DMS 273 (cell line): ENCODE results near the gene ARHGAP6.
A peak's percentile ranks its signal among the peaks of the same experiment; 100 is the strongest.

Experiments
- DNase-seq: peaks from one replicate; lab custom pipeline; 2025; ENCODE audit not compliant: unreplicated experiment; lab: John Stamatoyannopoulos, UW

ARHGAP6 gene

DNA sequence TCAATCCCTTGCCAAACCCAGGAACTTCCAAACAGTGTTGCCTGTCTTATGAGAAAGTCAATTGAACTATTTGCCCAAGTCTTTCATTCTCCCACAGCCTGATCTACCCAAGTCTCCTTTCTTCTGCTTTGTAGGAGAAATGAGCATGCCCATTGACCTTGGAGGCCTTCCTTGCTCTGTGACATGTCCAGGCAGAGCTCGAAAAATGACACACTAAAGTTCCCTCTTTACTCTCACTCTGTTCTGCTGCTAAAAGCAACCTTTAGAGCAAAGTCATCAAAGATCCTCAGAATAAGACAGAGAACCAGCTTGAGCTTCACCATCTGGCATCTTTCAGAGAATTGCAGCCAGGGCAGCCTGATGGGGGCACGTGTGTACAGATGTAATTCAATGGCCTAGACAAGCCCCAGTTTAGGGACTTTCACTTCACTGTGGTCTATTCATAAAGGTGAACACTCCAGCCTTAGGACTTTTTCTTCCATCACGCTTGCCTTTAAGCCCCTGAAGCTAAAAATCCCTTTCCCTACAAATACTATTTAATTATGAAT, 236.1 kb downstream of the ARHGAP6 start:
- DNase-seq = peak; percentile 55

DNA sequence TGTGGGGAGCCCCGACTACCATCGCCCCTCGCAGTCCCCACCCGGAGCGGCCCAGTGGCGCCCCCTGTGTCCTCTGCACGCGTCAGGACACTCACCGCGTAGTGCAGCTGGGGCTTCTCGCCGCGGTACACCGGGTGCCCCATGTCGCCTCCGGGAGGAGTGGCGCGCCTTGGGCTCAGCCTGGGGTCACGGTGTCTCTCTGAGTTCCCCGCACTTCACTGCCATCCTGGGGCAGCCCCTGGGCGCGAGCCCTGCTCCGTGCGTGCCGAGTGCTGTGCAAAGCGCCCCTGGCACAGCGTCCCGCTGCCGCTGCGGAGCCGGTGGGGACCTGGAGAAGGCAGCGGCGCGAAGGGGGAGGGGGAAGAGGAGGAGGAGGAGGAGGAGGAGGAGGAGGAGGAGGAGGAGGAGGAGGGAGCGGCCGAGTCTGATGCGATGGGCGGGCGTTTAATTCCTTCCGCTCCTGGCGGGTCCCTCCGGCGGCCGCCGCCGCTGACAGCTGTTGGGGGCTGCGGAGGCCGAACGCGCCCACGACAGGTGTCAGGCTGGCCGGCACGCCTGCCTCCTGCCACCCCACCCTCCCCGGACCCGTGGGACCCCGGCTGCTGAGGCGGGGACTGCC, 238.2 kb downstream of the ARHGAP6 start:
- peak; percentile 21 for DNase-seq

GRCh38 chrX:11426712-11427452, 238.8 kb downstream of the ARHGAP6 start:
- no peak for DNase-seq

GRCh38 chrX:11424903-11425674, 240.6 kb downstream of the ARHGAP6 start:
- no peak for DNase-seq

DNA sequence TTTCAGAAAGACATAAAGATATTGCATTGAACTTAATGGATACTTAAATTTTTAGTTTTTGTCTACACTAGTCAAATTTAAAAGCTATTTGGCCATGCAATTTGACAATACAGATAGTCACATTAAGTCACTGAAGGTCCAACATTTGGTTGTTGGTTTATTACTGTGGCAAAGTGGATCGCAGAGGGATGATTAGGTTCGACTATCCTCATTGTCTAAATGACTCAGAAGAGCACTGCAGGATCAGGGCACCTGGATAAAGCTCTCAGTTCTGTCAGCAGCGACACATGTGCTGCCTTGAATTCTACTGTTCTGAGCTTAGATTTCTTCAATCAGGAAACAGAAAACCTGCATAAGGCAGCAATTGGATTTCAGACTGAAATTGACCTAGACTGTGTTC, 241.8 kb downstream of the ARHGAP6 start:
- DNase-seq = no peak

- DNase-seq = no peak
These were observed 242.3 kb downstream of the ARHGAP6 start for GRCh38 chrX:11423362-11423818.

DNA sequence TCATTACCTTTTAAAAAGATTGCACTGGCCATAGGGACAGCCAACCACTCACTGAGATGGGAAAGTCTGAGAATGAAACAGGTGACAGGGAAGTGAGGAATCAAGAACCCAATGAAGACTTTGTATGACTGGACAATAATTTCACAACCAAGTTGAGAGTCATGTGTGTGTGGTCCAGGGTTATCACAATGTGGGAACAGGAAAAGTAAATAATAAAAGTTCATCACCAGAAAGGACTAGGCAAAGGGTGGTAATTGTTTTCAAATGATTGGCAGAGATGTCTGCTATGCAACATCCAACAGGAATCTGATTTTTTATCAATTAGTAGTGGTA, 243.2 kb downstream of the ARHGAP6 start:
- no peak for DNase-seq

GRCh38 chrX:11421805-11422524, 243.8 kb downstream of the ARHGAP6 start:
- DNase-seq = no peak

GRCh38 chrX:11420851-11421250, 244.9 kb downstream of the ARHGAP6 start:
- no peak for DNase-seq

- no peak for DNase-seq
These were observed 246.6 kb downstream of the ARHGAP6 start for GRCh38 chrX:11419102-11419501.

GRCh38 chrX:11416600-11416999, 249.1 kb downstream of the ARHGAP6 start:
- DNase-seq = peak; percentile 20

- DNase-seq = no peak
These were observed 251.6 kb downstream of the ARHGAP6 start for GRCh38 chrX:11414091-11414490.

DNA sequence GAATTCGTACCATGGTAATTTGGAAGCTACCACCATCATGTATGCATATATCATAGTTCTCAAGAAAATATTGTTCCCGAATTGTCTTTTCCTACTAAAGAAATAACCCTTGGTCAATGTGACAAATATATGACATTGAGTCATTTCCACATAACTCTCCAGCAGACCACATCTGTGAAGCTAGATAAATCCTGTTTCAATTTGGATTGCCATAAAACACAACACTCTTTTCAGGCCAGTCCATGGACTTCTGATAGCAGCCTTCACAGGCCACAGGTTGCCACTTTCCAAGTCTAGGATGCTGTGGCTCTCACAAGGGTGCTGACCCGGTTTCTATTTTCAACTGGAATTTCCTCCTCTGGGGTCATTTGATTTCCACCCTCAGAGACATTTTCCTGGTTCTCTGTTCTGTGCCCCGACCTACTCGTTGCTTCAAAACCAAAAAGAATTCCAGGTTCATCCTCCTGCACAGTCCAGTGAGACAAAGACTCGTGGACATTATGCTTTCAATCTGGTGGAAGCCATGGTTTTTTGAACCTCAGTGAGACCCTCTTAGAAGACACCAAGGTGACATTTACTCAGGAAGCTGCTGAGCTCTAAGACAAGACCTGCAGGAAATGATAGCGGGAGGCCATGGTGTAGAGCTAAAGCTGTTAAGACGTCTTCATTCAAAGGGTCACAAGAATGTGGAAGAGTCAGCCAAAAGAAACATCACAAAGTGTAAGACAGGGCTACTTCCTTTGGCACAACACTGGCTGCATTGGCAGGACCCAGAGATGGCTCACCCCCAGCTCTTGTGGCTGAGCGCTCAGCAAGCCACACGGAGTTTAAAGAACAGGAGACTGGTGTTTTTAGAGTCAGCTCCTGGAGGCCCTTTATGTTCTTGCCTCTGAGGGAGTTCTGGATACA, 252.8 kb downstream of the ARHGAP6 start:
- no peak for DNase-seq

- no peak for DNase-seq
These were observed 255.8 kb downstream of the ARHGAP6 start for GRCh38 chrX:11409957-11410356.

- no peak for DNase-seq
These were observed 256.9 kb downstream of the ARHGAP6 start for GRCh38 chrX:11408783-11409182.

- no peak for DNase-seq
These were observed 257.7 kb downstream of the ARHGAP6 start for GRCh38 chrX:11408109-11408405.

DNA sequence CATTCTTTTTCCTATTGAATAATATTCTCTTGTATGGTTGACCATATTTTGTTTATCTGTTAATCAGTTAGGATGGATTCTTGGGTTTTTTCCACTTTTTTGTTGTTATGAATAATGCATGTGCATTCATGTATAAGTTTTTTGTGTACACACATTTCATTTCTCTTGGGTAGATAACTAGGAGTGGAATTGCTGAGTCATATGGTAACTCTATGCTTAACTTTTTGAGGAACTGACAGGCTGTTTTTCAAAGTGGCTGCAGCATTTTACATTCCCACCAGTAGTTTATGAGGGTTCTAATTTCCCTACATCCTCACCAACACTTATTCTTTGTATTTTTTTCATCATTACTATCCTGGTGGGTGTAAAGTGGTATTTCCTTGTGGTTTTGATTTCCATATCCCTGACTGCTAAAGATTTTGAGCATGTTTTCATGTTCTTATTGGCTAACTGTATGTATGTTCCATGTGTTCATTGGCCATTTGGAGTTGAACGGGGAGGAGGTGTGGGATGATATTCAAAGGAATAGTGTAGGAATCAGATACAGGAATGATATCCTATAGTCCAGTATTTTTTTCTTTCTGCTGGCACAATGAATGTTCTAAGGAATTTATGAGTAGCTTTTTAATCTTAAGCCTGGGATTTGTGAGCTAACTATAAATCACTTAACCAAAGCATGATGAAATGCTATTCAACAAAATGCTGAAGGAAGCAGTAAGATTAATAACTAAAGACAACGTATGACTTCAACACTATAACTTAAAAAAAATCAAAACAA, 258.2 kb downstream of the ARHGAP6 start:
- DNase-seq = no peak

- DNase-seq = no peak
These were observed 259.5 kb downstream of the ARHGAP6 start for GRCh38 chrX:11406109-11406765.

GRCh38 chrX:11403631-11404030, 262.1 kb downstream of the ARHGAP6 start:
- no peak for DNase-seq
